ENCODE measurements around the gene HOXB3. TPM values are rescaled to one million over a fixed set of nuclear protein-coding genes. Genes with fewer than 3 reads are reported as not detected.

HOXB3 gene
- polyA plus RNA-seq, 1 donor (not counting 4 experiments of a cell fraction or from before 2014, with no cell fraction given), result 1.1 TPM

- no peak overlapping the region for H3K9ac ChIP-seq (ENCODE audit: control insufficient read depth, extremely low read depth, insufficient read depth, low read length)
- H3K4me2 ChIP-seq (ENCODE audit: control insufficient read depth, extremely low read depth, insufficient read depth, low read depth, low read length), result peak overlapping the region; percentile 82
- H3K27me3 ChIP-seq (ENCODE audit: control insufficient read depth, extremely low read depth, insufficient read depth, low read length), result peaks cover 93% of the 10 kb centered on the region
- H4K20me1 ChIP-seq (ENCODE audit: control insufficient read depth, extremely low read depth, insufficient read depth, low read length), result no peaks in the 10 kb centered on the region
- dilution Hi-C loops (cut with MboI; ENCODE audit: extremely low pct_ligation_motif_present, low sequenced_read_pairs), result no loop called here
- no peaks in the 10 kb centered on the region for H3K9me3 ChIP-seq (ENCODE audit: control insufficient read depth, low read depth, low read length)
- TF ChIP-seq CTCF (optimal IDR thresholded peaks at IDR 0.05 in 1 of 3, IDR thresholded peaks at IDR 0.05 in 1 of 3, conservative IDR thresholded peaks at IDR 0.05 in 1 of 3; ENCODE audit: extremely low read depth in 1 of 3, insufficient read depth in 2 of 3, low read length in 3 of 3) (no peak), EZH2 (IDR thresholded peaks at IDR 0.05; ENCODE audit: low read length) (no peak)
- H3K9me1 ChIP-seq (ENCODE audit: control insufficient read depth, extremely low read depth, insufficient read depth, low read length), result no peaks in the 10 kb centered on the region
- DNase-seq (ENCODE audit: low read depth, low spot score), result no peak
- no peak for FAIRE-seq
- H3K4me1 ChIP-seq (ENCODE audit: control insufficient read depth, extremely low read depth, insufficient read depth, low read length), result peaks cover 17% of the 10 kb centered on the region
- H3K4me3 ChIP-seq (ENCODE audit: control insufficient read depth in 2 of 3, extremely low read depth in 1 of 3, insufficient read depth in 2 of 3, low read depth in 1 of 3, low read length in 3 of 3), result peak overlapping the region; percentile 46 to 71 (median 62)
- no peak overlapping the region for H3K27ac ChIP-seq (ENCODE audit: control insufficient read depth, insufficient read depth, low read length)
- H3K36me3 ChIP-seq (ENCODE audit: control insufficient read depth in 2 of 2, extremely low read depth in 1 of 2, insufficient read depth in 2 of 2, low read length in 2 of 2), result peaks cover 0 to 4% of the 10 kb centered on the region in 2 experiments
- H3K79me2 ChIP-seq (ENCODE audit: control insufficient read depth, insufficient read depth, low read length), result no peaks in the 10 kb centered on the region
- peak overlapping the region; percentile 82 for H2AFZ ChIP-seq (ENCODE audit: control insufficient read depth, low read length)
These were observed 7.4 kb upstream of the HOXB3 start for GRCh38 chr17:48597528-48597777.

- no peaks in the 10 kb centered on the region for H3K9me3 ChIP-seq (ENCODE audit: control insufficient read depth, low read depth, low read length)
- FAIRE-seq (no peak), DNase-seq (ENCODE audit: low read depth, low spot score) (no peak)
- no peak for TF ChIP-seq CTCF (optimal IDR thresholded peaks at IDR 0.05 in 1 of 3, IDR thresholded peaks at IDR 0.05 in 1 of 3, conservative IDR thresholded peaks at IDR 0.05 in 1 of 3; ENCODE audit: extremely low read depth in 1 of 3, insufficient read depth in 2 of 3, low read length in 3 of 3)
- TF ChIP-seq EZH2 (IDR thresholded peaks at IDR 0.05; ENCODE audit: low read length), result no peak
- H3K27me3 ChIP-seq (ENCODE audit: control insufficient read depth, extremely low read depth, insufficient read depth, low read length), result peaks cover 93% of the 10 kb centered on the region
- H3K4me2 ChIP-seq (ENCODE audit: control insufficient read depth, extremely low read depth, insufficient read depth, low read depth, low read length), result peak overlapping the region; percentile 82
- peaks cover 0 to 4% of the 10 kb centered on the region in 2 experiments for H3K36me3 ChIP-seq (ENCODE audit: control insufficient read depth in 2 of 2, extremely low read depth in 1 of 2, insufficient read depth in 2 of 2, low read length in 2 of 2)
- dilution Hi-C loops (cut with MboI; ENCODE audit: extremely low pct_ligation_motif_present, low sequenced_read_pairs), result no loop called here
- no peaks in the 10 kb centered on the region for H3K9me1 ChIP-seq (ENCODE audit: control insufficient read depth, extremely low read depth, insufficient read depth, low read length)
- no peak overlapping the region for H2AFZ ChIP-seq (ENCODE audit: control insufficient read depth, low read length)
- H3K27ac ChIP-seq (ENCODE audit: control insufficient read depth, insufficient read depth, low read length), result no peak overlapping the region
- H3K9ac ChIP-seq (ENCODE audit: control insufficient read depth, extremely low read depth, insufficient read depth, low read length), result no peak overlapping the region
- peak overlapping the region; percentile 46 to 71 (median 62) for H3K4me3 ChIP-seq (ENCODE audit: control insufficient read depth in 2 of 3, extremely low read depth in 1 of 3, insufficient read depth in 2 of 3, low read depth in 1 of 3, low read length in 3 of 3)
- no peaks in the 10 kb centered on the region for H4K20me1 ChIP-seq (ENCODE audit: control insufficient read depth, extremely low read depth, insufficient read depth, low read length)
- no peaks in the 10 kb centered on the region for H3K79me2 ChIP-seq (ENCODE audit: control insufficient read depth, insufficient read depth, low read length)
- peaks cover 17% of the 10 kb centered on the region for H3K4me1 ChIP-seq (ENCODE audit: control insufficient read depth, extremely low read depth, insufficient read depth, low read length)
These were observed 6.9 kb upstream of the HOXB3 start for GRCh38 chr17:48596735-48597527.
